Neural progenitor cell (in vitro differentiated cells): ENCODE data around the gene CAPZA1.

ENCODE experiments used
- EZH2 ChIP-seq: fragments of 200-600 bp; sonication (generic); IDR thresholded peaks from 2 replicates; pipeline ENCODE4 v1.6.1; 2017; ENCODE audit warnings: antibody characterized with exemption, mild to moderate bottlenecking, moderate library complexity
- EZH2phosphoT487 ChIP-seq: fragments of 200-600 bp; sonication (generic); IDR thresholded peaks from 2 replicates; pipeline ENCODE4 v1.6.1; 2017; ENCODE audit warnings: antibody characterized with exemption
- TF ChIP-seq, protein P1 (sequence below): fragments of 200-600 bp; sonication (generic); IDR thresholded peaks from 2 replicates; pipeline ENCODE4 v1.5.1; 2017; ENCODE audit warnings: antibody characterized with exemption, mild to moderate bottlenecking

DNA sequence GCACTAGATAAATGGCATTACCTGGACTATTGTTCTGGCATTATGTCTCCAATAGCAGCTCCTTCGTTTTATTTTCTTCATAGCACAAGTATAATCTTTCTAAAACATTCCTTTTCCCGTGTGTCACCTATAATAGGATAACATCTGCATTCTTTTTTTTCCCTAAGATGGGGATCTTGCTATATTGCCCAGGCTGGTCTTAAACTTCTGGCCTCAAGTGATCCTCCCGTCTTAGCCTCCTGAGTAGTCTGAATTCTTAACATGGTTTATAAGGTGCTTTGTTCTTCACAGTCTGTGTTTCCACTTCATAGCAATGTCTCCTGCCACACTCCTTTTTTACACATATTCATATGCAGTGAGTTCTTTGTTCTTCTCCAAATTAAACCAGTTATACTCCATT is 46.2 kb downstream of the CAPZA1 start:
- TF ChIP-seq, protein P1, sequence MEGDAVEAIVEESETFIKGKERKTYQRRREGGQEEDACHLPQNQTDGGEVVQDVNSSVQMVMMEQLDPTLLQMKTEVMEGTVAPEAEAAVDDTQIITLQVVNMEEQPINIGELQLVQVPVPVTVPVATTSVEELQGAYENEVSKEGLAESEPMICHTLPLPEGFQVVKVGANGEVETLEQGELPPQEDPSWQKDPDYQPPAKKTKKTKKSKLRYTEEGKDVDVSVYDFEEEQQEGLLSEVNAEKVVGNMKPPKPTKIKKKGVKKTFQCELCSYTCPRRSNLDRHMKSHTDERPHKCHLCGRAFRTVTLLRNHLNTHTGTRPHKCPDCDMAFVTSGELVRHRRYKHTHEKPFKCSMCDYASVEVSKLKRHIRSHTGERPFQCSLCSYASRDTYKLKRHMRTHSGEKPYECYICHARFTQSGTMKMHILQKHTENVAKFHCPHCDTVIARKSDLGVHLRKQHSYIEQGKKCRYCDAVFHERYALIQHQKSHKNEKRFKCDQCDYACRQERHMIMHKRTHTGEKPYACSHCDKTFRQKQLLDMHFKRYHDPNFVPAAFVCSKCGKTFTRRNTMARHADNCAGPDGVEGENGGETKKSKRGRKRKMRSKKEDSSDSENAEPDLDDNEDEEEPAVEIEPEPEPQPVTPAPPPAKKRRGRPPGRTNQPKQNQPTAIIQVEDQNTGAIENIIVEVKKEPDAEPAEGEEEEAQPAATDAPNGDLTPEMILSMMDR = no peak
- TF ChIP-seq EZH2 (no peak), EZH2phosphoT487 (no peak)
